ENCODE results near the gene SCAPER. TPM values are rescaled to one million over a fixed set of nuclear protein-coding genes. Genes with fewer than 3 reads are reported as not detected.

SCAPER gene
- total and polyA plus RNA-seq, 2 donors (not counting 1 experiment from before 2014, with no cell fraction given): 8.3 to 61.6 TPM

DNA sequence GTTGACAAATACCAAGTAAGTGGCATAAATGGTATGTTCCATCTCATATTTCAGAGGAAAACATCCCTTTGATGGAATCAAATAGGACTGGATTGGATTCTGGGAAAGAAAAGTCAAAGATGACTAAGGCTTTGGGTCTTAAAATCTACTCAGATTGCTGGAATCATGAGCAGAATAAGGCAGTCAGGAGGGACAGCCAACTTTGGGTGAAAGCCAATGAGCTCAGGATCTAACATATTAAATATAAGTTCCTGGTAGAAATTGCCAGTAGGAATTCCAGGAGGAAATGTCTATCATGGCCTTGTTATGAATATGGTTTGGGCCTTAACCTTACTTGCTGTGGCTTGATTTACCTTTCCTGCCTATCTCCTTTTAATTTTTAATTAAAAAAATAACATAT is 513.3 kb downstream of the SCAPER start:
- intact Hi-C loops (cut with micrococcal nuclease): no loop called here
- no peak overlapping the region for H3K4me3 ChIP-seq (ENCODE audit: control extremely low read depth in 1 of 5, extremely low read depth in 1 of 5, insufficient read depth in 1 of 5, low read depth in 2 of 5, low read length in 4 of 5)
- H3K9me3 Mint-ChIP-seq (ENCODE audit: insufficient read depth): no peaks in the 10 kb centered on the region
- H3K27me3 ChIP-seq (replicated peaks in 1 of 4; ENCODE audit: control extremely low read depth in 1 of 4, control insufficient read depth in 3 of 4, insufficient read depth in 4 of 4, low read length in 3 of 4): no peaks in the 10 kb centered on the region
- H3K36me3 ChIP-seq (replicated peaks in 1 of 2; ENCODE audit: control extremely low read depth in 1 of 2, control insufficient read depth in 1 of 2, extremely low read depth in 1 of 2, insufficient read depth in 2 of 2, low read length in 1 of 2): no peaks in the 10 kb centered on the region
- H3K4me2 ChIP-seq (replicated peaks; ENCODE audit: low read depth, low read length, poor library complexity, severe bottlenecking): no peak overlapping the region
- H3K27ac ChIP-seq (ENCODE audit: low read length in 2 of 2): no peak overlapping the region
- no peaks in the 10 kb centered on the region for H3K9me3 ChIP-seq (ENCODE audit: control extremely low read depth in 1 of 3, control insufficient read depth in 2 of 3, insufficient read depth in 1 of 3, low read length in 2 of 3)
- CTCF ChIA-PET: no interaction called here
- no peaks in the 10 kb centered on the region for H3K4me1 Mint-ChIP-seq
- POLR2A ChIA-PET: no interaction called here
- H4K20me1 ChIP-seq (ENCODE audit: control insufficient read depth, insufficient read depth, low read length, poor library complexity, severe bottlenecking): no peaks in the 10 kb centered on the region
- no peak for ATAC-seq (ENCODE audit: low read depth)
- H3K27ac Mint-ChIP-seq: no peak overlapping the region
- H3K27me3 Mint-ChIP-seq: no peaks in the 10 kb centered on the region
- TF ChIP-seq EZH2 (IDR thresholded peaks at IDR 0.05; ENCODE audit: borderline replicate concordance, insufficient read depth, low read depth, low read length, poor library complexity, severe bottlenecking): no peak
- TF ChIP-seq, protein P1, sequence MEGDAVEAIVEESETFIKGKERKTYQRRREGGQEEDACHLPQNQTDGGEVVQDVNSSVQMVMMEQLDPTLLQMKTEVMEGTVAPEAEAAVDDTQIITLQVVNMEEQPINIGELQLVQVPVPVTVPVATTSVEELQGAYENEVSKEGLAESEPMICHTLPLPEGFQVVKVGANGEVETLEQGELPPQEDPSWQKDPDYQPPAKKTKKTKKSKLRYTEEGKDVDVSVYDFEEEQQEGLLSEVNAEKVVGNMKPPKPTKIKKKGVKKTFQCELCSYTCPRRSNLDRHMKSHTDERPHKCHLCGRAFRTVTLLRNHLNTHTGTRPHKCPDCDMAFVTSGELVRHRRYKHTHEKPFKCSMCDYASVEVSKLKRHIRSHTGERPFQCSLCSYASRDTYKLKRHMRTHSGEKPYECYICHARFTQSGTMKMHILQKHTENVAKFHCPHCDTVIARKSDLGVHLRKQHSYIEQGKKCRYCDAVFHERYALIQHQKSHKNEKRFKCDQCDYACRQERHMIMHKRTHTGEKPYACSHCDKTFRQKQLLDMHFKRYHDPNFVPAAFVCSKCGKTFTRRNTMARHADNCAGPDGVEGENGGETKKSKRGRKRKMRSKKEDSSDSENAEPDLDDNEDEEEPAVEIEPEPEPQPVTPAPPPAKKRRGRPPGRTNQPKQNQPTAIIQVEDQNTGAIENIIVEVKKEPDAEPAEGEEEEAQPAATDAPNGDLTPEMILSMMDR (IDR thresholded peaks at IDR 0.05): no peak
- DNase-seq: no peak
- H3K79me2 ChIP-seq (ENCODE audit: control insufficient read depth, insufficient read depth, low read length): no peaks in the 10 kb centered on the region
- H2AFZ ChIP-seq (ENCODE audit: insufficient read depth, low read depth, low read length, poor library complexity, severe bottlenecking): no peak overlapping the region
- no peaks in the 10 kb centered on the region for H3K4me1 ChIP-seq (ENCODE audit: control insufficient read depth in 2 of 2, insufficient read depth in 2 of 2, low read length in 2 of 2)
- H3K4me3 Mint-ChIP-seq: no peak overlapping the region
- no peak overlapping the region for H3K9ac ChIP-seq (ENCODE audit: low read length)

DNA sequence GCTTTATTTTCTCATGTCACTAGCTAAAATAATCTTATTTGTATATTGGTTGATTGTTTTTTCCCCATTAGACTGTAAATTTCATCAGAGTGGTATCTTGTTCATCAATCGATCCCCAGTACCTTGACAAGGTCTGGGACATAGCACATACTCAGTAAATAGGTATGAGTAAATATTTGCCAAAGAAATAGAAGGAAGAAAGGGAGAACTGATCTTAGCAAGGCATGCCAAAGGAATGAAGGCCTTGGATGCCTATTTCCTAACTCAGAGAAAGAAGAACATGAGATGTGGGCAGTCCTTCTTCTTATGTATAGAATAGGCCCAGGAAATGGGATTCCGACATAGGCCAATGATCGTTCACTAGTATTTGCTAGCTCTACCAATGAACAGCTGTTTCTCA is 513.8 kb downstream of the SCAPER start:
- Histone ChIP-seq H3K4me1 (ENCODE audit: control insufficient read depth in 2 of 2, insufficient read depth in 2 of 2, low read length in 2 of 2) (no peaks in the 10 kb centered on the region), H3K27ac (ENCODE audit: low read length in 2 of 2) (no peak overlapping the region), H4K20me1 (ENCODE audit: control insufficient read depth, insufficient read depth, low read length, poor library complexity, severe bottlenecking) (no peaks in the 10 kb centered on the region), H3K36me3 (replicated peaks in 1 of 2; ENCODE audit: control extremely low read depth in 1 of 2, control insufficient read depth in 1 of 2, extremely low read depth in 1 of 2, insufficient read depth in 2 of 2, low read length in 1 of 2) (no peaks in the 10 kb centered on the region), H3K9me3 (ENCODE audit: control extremely low read depth in 1 of 3, control insufficient read depth in 2 of 3, insufficient read depth in 1 of 3, low read length in 2 of 3) (no peaks in the 10 kb centered on the region), H2AFZ (ENCODE audit: insufficient read depth, low read depth, low read length, poor library complexity, severe bottlenecking) (no peak overlapping the region), H3K79me2 (ENCODE audit: control insufficient read depth, insufficient read depth, low read length) (no peaks in the 10 kb centered on the region), H3K4me2 (replicated peaks; ENCODE audit: low read depth, low read length, poor library complexity, severe bottlenecking) (no peak overlapping the region), H3K27me3 (replicated peaks in 1 of 4; ENCODE audit: control extremely low read depth in 1 of 4, control insufficient read depth in 3 of 4, insufficient read depth in 4 of 4, low read length in 3 of 4) (no peaks in the 10 kb centered on the region), H3K4me3 (ENCODE audit: control extremely low read depth in 1 of 5, extremely low read depth in 1 of 5, insufficient read depth in 1 of 5, low read depth in 2 of 5, low read length in 4 of 5) (no peak overlapping the region), H3K9ac (ENCODE audit: low read length) (no peak overlapping the region)
- Mint-ChIP-seq H3K27me3 (no peaks in the 10 kb centered on the region), H3K27ac (no peak overlapping the region), H3K4me1 (no peaks in the 10 kb centered on the region), H3K4me3 (no peak overlapping the region), H3K9me3 (ENCODE audit: insufficient read depth) (no peaks in the 10 kb centered on the region)
- intact Hi-C loops (cut with micrococcal nuclease): no loop called here
- DNase-seq: no peak
- CTCF ChIA-PET: no interaction called here
- ATAC-seq (ENCODE audit: low read depth): no peak
- no CpG with 5 or more reads among the region's 3 CpGs for WGBS (ENCODE audit: insufficient coverage)
- POLR2A ChIA-PET: no interaction called here
- TF ChIP-seq, protein P1 (IDR thresholded peaks at IDR 0.05): no peak
- TF ChIP-seq EZH2 (IDR thresholded peaks at IDR 0.05; ENCODE audit: borderline replicate concordance, insufficient read depth, low read depth, low read length, poor library complexity, severe bottlenecking): no peak
